Gastrocnemius medialis (tissue), 4 donors: Measurements from ENCODE around the gene FAM117B. TPM values are rescaled to one million over a fixed set of nuclear protein-coding genes. Genes with fewer than 3 reads are reported as not detected.
"Not testable (repeated sequence)": the region's sequence is repeated elsewhere in the genome, so short reads cannot be mapped to it uniquely, and the experiment has no call there.

ENCODE experiments used
- ATAC-seq, 2 donors: fragments of 150-250 bp; one replicate each; pipeline ENCODE4 v1.9.1; 2016
- DNase-seq, 2 donors: peaks; one replicate each; pipeline ENCODE4 v3.0.0-alpha.2; 2019
- H3K27ac ChIP-seq, 4 donors: fragments of 200-600 bp; sonication (generic); 1 replicate in 1 of 4; 2 replicates in 3 of 4; pipeline ENCODE4 v1.5.1; 2016 to 2018; ENCODE audit warnings: mild to moderate bottlenecking in 2 of 4, moderate library complexity in 1 of 4
- H3K27me3 ChIP-seq, 3 donors: fragments of 200-600 bp; sonication (generic) in 2 of 3; 1 replicate in 1 of 3; 2 replicates in 2 of 3; pipeline versions ENCODE4 v1.5.1 to v1.6.0; 2016 to 2019; ENCODE audit warnings: mild to moderate bottlenecking in 1 of 3, moderate library complexity in 1 of 3
- H3K36me3 ChIP-seq, 2 donors: fragments of 200-600 bp; sonication (generic) in 1 of 2; one replicate each; pipeline ENCODE4 v1.5.1; 2017 to 2018
- H3K4me1 ChIP-seq, 2 donors: fragments of 200-600 bp; sonication (generic) in 1 of 2; one replicate each; pipeline ENCODE4 v1.5.1; 2016 to 2017; ENCODE audit warnings: mild to moderate bottlenecking in 2 of 2
- H3K4me3 ChIP-seq, 4 donors: fragments of 200-600 bp; sonication (generic) in 3 of 4; 1 replicate in 1 of 4; 2 replicates in 3 of 4; pipeline ENCODE4 v1.5.1; 2016 to 2019; ENCODE audit warnings: mild to moderate bottlenecking in 2 of 4
- H3K9me3 ChIP-seq, 3 donors: fragments of 200-600 bp; sonication (generic) in 2 of 3; 1 replicate in 1 of 3; 2 replicates in 2 of 3; pipeline ENCODE4 v1.5.1; 2016 to 2019
- POLR2A ChIP-seq, 2 donors: fragments of 450-650 bp; IDR thresholded peaks; one replicate each; pipeline ENCODE4 v1.6.1; 2017; ENCODE audit warnings: antibody characterized with exemption in 2 of 2, mild to moderate bottlenecking in 2 of 2, moderate library complexity in 2 of 2
- in situ Hi-C, 4 donors: fragments of 200-750 bp; cut with MboI; loops; one replicate each; pipeline versions ENCODE4 v1.15.0 to v1.8.0; 2017; ENCODE audit warnings: low sequenced_read_pairs in 4 of 4
- intact Hi-C: fragments of 100-400 bp; cut with DNase I; formaldehyde crosslinking; loops from one replicate; pipeline ENCODE4 v1.15.1; 2023; ENCODE audit warnings: low total_unique reads
- total RNA-seq, 4 donors: library from RNA; depleted of rRNA; stranded (reverse); fragments of >200 nt; gene quantifications; one replicate each; pipeline versions ENCODE4 v1.1.0 to v1.2.3, GENCODE V29; 2016
- TF ChIP-seq, protein P1 (sequence below), 5 experiments: fragments of 450-650 bp in 3 of 5; fragments of 200-600 bp in 2 of 5; sonication (generic) in 2 of 5; IDR thresholded peaks in 4 of 5; conservative IDR thresholded peaks in 1 of 5; 1 replicate in 4 of 5; 2 replicates in 1 of 5; pipeline ENCODE4 v1.5.1; 2016 to 2019; ENCODE audit warnings: antibody characterized with exemption in 5 of 5, mild to moderate bottlenecking in 3 of 5, moderate library complexity in 3 of 5

Gene FAM117B
- total RNA-seq, 4 donors from 2014 or later: 1.5 to 4.5 (median 2.9) TPM

DNA sequence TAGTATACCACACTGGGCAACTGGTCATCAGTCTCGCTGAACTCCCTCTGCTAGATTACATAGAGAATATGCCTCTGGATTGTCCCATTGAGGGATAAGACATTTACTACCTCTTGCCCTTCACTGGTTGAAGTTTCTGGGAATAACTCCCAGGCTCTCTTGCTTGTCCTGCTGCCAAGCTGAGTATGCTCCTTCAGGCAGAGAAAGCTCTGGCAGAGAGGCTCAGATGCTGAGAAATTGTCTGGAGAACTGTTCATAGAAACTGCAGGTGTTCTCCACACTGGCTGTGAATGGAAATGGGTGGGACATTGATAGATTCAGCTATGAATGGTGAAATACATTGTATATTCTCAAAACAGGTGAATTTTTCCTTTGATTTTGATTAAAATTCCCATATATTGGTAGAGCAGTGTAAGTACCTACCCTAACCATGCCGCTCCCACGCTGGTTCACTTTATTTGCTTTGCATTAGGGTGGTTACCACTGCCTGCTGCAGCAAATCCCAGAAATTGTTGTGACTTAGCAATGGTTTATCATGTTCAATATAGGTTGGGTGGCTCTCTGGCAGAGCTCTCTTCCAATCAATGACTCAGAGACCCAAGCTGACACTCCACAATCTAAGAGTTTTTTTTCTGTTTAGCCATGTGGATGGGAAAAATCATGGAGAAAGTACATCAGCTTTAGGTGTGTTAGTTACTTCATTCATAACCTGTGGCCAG lies 36.7 kb downstream of the FAM117B start:
- H3K4me3 ChIP-seq: no peak overlapping the region
- no peaks in the 10 kb centered on the region for H3K9me3 ChIP-seq
- H3K27me3 ChIP-seq: no peaks in the 10 kb centered on the region
- ATAC-seq (no peak), DNase-seq (no peak)
- intact Hi-C loops: no loop called here
- H3K36me3 ChIP-seq: no peaks in the 10 kb centered on the region
- H3K27ac ChIP-seq: no peak overlapping the region
- H3K4me1 ChIP-seq: no peaks in the 10 kb centered on the region
- TF ChIP-seq, protein P1, sequence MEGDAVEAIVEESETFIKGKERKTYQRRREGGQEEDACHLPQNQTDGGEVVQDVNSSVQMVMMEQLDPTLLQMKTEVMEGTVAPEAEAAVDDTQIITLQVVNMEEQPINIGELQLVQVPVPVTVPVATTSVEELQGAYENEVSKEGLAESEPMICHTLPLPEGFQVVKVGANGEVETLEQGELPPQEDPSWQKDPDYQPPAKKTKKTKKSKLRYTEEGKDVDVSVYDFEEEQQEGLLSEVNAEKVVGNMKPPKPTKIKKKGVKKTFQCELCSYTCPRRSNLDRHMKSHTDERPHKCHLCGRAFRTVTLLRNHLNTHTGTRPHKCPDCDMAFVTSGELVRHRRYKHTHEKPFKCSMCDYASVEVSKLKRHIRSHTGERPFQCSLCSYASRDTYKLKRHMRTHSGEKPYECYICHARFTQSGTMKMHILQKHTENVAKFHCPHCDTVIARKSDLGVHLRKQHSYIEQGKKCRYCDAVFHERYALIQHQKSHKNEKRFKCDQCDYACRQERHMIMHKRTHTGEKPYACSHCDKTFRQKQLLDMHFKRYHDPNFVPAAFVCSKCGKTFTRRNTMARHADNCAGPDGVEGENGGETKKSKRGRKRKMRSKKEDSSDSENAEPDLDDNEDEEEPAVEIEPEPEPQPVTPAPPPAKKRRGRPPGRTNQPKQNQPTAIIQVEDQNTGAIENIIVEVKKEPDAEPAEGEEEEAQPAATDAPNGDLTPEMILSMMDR (IDR thresholded peaks at IDR 0.05 in 4 of 5, conservative IDR thresholded peaks at IDR 0.05 in 1 of 5): no peak
- in situ Hi-C loops: no loop called here

DNA sequence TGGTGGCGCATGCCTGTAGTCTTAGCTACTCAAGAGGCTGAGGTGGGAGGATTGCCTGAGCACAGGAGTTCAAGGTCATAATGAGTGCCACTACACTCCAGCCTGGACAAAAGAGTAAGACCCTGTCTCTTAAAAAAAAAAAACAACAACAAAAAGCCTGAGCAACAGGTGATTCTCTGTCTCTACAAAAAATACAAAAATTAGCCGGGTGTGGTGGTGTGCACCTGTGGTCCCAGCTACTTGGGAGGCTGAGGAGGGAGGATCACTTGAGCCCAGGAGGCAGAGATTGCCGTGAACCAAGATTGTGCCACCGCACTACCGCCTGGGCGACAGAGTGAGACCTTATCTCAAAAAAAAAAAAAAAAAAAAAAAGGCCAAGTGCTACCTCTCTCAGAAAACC lies 40.3 kb downstream of the FAM117B start:
- H3K27me3 ChIP-seq, intact Hi-C loops, DNase-seq, H3K4me3 ChIP-seq, H3K9me3 ChIP-seq, H3K36me3 ChIP-seq, H3K27ac ChIP-seq, ATAC-seq, in situ Hi-C loops, H3K4me1 ChIP-seq: not testable (repeated sequence)

DNA sequence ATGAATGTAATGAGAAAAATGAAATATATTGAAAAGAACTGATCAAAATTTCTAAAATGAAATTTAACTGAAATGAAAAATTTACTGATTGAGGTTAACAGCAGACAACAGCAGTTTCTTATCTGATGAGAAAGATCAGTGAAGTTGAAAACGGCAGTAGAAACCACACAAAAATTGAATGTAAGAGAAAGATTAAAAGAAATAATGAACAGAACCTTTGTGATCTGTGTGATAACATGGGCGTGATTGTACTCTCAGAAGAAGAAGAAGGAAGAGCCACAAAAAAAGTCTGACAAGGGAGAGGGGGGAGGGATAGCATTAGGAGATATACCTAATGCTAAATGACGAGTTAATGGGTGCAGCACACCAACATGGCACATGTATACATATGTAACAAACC lies 45.2 kb downstream of the FAM117B start:
- H3K27ac ChIP-seq: no peak overlapping the region
- no peaks in the 10 kb centered on the region for H3K4me1 ChIP-seq
- ATAC-seq: no peak
- no peaks in the 10 kb centered on the region for H3K27me3 ChIP-seq
- H3K36me3 ChIP-seq: no peaks in the 10 kb centered on the region
- DNase-seq: no peak
- intact Hi-C loops: no loop called here
- in situ Hi-C loops: no loop called here
- no peak for TF ChIP-seq POLR2A (IDR thresholded peaks at IDR 0.05)
- TF ChIP-seq, protein P1 (IDR thresholded peaks at IDR 0.05 in 4 of 5, conservative IDR thresholded peaks at IDR 0.05 in 1 of 5): no peak
- H3K4me3 ChIP-seq: no peak overlapping the region
- H3K9me3 ChIP-seq: no peaks in the 10 kb centered on the region

DNA sequence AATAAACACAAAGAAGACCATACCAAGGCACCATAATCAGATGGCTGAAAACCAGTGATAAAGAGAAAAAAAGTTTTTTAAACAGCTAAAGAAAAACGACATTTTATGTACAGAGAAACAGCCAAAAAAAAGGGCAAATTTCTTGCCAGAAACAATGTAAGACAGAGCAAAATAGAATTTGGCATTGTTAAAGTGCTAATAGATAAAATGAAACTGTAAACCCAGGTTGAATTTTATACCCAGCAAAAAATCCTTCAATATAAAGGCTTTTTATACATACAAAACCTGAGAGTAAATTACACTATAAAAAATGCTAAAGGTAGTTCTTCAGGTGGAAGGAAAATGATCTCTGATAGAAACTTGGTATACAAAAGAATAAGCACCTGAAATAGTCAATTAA lies 45.7 kb downstream of the FAM117B start:
- Histone ChIP-seq H3K27ac (no peak overlapping the region), H3K27me3 (no peaks in the 10 kb centered on the region), H3K9me3 (no peaks in the 10 kb centered on the region), H3K4me1 (no peaks in the 10 kb centered on the region), H3K4me3 (no peak overlapping the region), H3K36me3 (no peaks in the 10 kb centered on the region)
- TF ChIP-seq, protein P1 (IDR thresholded peaks at IDR 0.05 in 4 of 5, conservative IDR thresholded peaks at IDR 0.05 in 1 of 5): no peak
- TF ChIP-seq POLR2A (IDR thresholded peaks at IDR 0.05): no peak
- in situ Hi-C loops (no loop called here), intact Hi-C loops (no loop called here)
- ATAC-seq: no peak
- no peak for DNase-seq

DNA sequence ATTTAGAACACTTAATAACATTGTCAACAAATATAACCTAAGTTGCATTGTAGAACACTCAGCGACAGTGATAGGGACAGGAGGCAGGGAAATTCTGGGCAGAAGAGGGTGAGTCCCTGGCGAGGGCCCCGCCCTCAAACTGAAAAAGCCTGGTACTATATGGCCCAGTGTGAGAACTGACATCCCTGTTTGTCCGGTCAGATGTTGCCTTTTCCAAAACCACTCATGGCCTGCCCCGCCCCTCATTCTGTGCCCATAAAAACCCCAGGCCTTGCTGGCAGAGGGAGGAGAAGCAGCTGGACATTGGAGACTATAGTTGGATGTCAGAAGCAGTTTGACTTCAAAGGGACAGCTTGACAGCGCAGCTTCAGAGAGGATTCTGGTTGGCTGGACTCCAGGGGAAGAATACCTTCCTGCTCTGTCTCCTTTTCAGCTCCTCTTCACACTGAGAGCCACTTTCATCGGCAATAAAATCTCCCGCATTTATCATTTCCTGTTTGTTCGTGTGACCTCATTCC lies 47.0 kb downstream of the FAM117B start:
- DNase-seq: no peak
- in situ Hi-C loops (no loop called here), intact Hi-C loops (no loop called here)
- Histone ChIP-seq H3K27me3 (no peaks in the 10 kb centered on the region), H3K4me1 (no peaks in the 10 kb centered on the region), H3K4me3 (no peak overlapping the region), H3K36me3 (no peaks in the 10 kb centered on the region), H3K27ac (no peak overlapping the region), H3K9me3 (no peaks in the 10 kb centered on the region)
- no peak for ATAC-seq
- TF ChIP-seq, protein P1 (IDR thresholded peaks at IDR 0.05 in 4 of 5, conservative IDR thresholded peaks at IDR 0.05 in 1 of 5): no peak
- no peak for TF ChIP-seq POLR2A (IDR thresholded peaks at IDR 0.05)
